ENCODE data around the gene WWOX.

The WWOX gene

GRCh38 chr16:78817200-78817739, 717.8 kb downstream of the WWOX start:
- Histone ChIP-seq H3K27me3 (no peaks in the 10 kb centered on the region), H3K9me3 (no peaks in the 10 kb centered on the region), H3K27ac (no peak overlapping the region), H3K36me3 (no peaks in the 10 kb centered on the region), H3K4me1 (ENCODE audit: control insufficient read depth in 1 of 2, insufficient read depth in 1 of 2, low read depth in 1 of 2, low read length in 1 of 2) (no peaks in the 10 kb centered on the region), H3K4me3 (ENCODE audit: low read depth in 1 of 2, low read length in 1 of 2) (no peak overlapping the region)
- TF ChIP-seq, protein P1, sequence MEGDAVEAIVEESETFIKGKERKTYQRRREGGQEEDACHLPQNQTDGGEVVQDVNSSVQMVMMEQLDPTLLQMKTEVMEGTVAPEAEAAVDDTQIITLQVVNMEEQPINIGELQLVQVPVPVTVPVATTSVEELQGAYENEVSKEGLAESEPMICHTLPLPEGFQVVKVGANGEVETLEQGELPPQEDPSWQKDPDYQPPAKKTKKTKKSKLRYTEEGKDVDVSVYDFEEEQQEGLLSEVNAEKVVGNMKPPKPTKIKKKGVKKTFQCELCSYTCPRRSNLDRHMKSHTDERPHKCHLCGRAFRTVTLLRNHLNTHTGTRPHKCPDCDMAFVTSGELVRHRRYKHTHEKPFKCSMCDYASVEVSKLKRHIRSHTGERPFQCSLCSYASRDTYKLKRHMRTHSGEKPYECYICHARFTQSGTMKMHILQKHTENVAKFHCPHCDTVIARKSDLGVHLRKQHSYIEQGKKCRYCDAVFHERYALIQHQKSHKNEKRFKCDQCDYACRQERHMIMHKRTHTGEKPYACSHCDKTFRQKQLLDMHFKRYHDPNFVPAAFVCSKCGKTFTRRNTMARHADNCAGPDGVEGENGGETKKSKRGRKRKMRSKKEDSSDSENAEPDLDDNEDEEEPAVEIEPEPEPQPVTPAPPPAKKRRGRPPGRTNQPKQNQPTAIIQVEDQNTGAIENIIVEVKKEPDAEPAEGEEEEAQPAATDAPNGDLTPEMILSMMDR (IDR thresholded peaks at IDR 0.05): no peak

DNA sequence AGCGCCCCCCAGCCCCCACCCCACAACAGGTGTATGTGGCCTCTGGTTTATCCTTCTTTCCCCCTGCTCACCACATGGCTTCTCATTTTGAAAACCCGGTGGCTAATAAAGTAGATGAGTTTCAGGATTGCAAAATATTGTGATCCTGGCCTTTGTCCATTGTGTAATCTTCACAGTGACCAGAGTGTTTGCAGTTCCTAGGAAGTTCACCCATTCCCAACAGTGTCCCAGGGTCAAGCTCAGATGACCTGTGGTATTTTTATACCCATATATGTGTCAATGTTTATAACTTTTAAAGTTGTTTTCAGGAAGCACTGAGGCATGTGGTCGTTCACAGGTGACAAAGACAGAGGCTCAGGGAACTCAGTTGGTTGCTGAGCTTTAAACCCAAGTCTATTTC, 721.9 kb downstream of the WWOX start:
- Histone ChIP-seq H3K27me3 (no peaks in the 10 kb centered on the region), H3K36me3 (no peaks in the 10 kb centered on the region), H3K4me3 (ENCODE audit: low read depth in 1 of 2, low read length in 1 of 2) (no peak overlapping the region), H3K4me1 (ENCODE audit: control insufficient read depth in 1 of 2, insufficient read depth in 1 of 2, low read depth in 1 of 2, low read length in 1 of 2) (no peaks in the 10 kb centered on the region), H3K27ac (no peak overlapping the region), H3K9me3 (no peaks in the 10 kb centered on the region)
- TF ChIP-seq, protein P1 (IDR thresholded peaks at IDR 0.05): no peak

- TF ChIP-seq, protein P1 (IDR thresholded peaks at IDR 0.05): no peak
- no peaks in the 10 kb centered on the region for H3K27me3 ChIP-seq
- no peaks in the 10 kb centered on the region for H3K4me1 ChIP-seq (ENCODE audit: control insufficient read depth in 1 of 2, insufficient read depth in 1 of 2, low read depth in 1 of 2, low read length in 1 of 2)
- no peaks in the 10 kb centered on the region for H3K36me3 ChIP-seq
- H3K4me3 ChIP-seq (ENCODE audit: low read depth in 1 of 2, low read length in 1 of 2): no peak overlapping the region
- H3K9me3 ChIP-seq: no peaks in the 10 kb centered on the region
- no peak overlapping the region for H3K27ac ChIP-seq
These were observed 723.1 kb downstream of the WWOX start for GRCh38 chr16:78822509-78822908.

GRCh38 chr16:78823027-78823426, 723.6 kb downstream of the WWOX start:
- Histone ChIP-seq H3K27me3 (no peaks in the 10 kb centered on the region), H3K36me3 (no peaks in the 10 kb centered on the region), H3K27ac (no peak overlapping the region), H3K9me3 (no peaks in the 10 kb centered on the region), H3K4me1 (ENCODE audit: control insufficient read depth in 1 of 2, insufficient read depth in 1 of 2, low read depth in 1 of 2, low read length in 1 of 2) (no peaks in the 10 kb centered on the region), H3K4me3 (ENCODE audit: low read depth in 1 of 2, low read length in 1 of 2) (no peak overlapping the region)
- TF ChIP-seq, protein P1 (IDR thresholded peaks at IDR 0.05): no peak

DNA sequence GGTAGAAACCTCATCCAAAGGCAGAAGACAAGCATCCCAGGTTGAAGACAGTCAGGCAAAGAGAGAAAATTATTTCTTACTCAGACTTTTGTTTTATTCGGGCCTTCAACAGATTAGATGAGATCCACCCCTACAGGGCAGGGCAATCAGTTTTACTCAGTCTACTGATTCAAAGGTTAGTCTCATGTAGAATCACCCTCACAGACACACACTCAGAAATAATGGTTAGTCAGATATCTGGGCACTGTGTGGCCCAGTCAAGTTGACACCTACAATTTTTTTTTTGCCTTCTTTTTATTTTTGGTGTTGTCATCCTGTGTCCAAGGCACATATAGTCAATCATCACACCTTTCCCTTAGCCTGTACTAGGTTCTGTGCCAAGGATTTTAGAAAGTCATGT, 729.8 kb downstream of the WWOX start:
- no peak overlapping the region for H3K4me3 ChIP-seq (ENCODE audit: low read depth in 1 of 2, low read length in 1 of 2)
- H3K9me3 ChIP-seq: no peaks in the 10 kb centered on the region
- H3K27me3 ChIP-seq: no peaks in the 10 kb centered on the region
- TF ChIP-seq, protein P1 (IDR thresholded peaks at IDR 0.05): no peak
- no peak overlapping the region for H3K27ac ChIP-seq
- H3K4me1 ChIP-seq (ENCODE audit: control insufficient read depth in 1 of 2, insufficient read depth in 1 of 2, low read depth in 1 of 2, low read length in 1 of 2): no peaks in the 10 kb centered on the region
- no peaks in the 10 kb centered on the region for H3K36me3 ChIP-seq

GRCh38 chr16:78830599-78830998, 731.1 kb downstream of the WWOX start:
- TF ChIP-seq, protein P1 (IDR thresholded peaks at IDR 0.05): no peak
- Histone ChIP-seq H3K4me1 (ENCODE audit: control insufficient read depth in 1 of 2, insufficient read depth in 1 of 2, low read depth in 1 of 2, low read length in 1 of 2) (no peaks in the 10 kb centered on the region), H3K9me3 (no peaks in the 10 kb centered on the region), H3K27me3 (no peaks in the 10 kb centered on the region), H3K4me3 (ENCODE audit: low read depth in 1 of 2, low read length in 1 of 2) (no peak overlapping the region), H3K27ac (no peak overlapping the region), H3K36me3 (no peaks in the 10 kb centered on the region)
